Gastroesophageal sphincter (tissue), 3 donors: ENCODE measurements around the gene CCR8.

Experiments used
- EP300 ChIP-seq: sonication (generic); formaldehyde crosslinking; IDR thresholded peaks from one replicate; pipeline ENCODE4 v1.6.1; 2017; ENCODE audit warnings: antibody characterized with exemption, mild to moderate bottlenecking
- POLR2A ChIP-seq, 2 donors: fragments of 450-650 bp; IDR thresholded peaks; one replicate each; pipeline ENCODE4 v1.6.1; 2017; ENCODE audit warnings: antibody characterized with exemption in 2 of 2, mild to moderate bottlenecking in 2 of 2, moderate library complexity in 1 of 2
- POLR2AphosphoS5 ChIP-seq: sonication (generic); formaldehyde crosslinking; IDR thresholded peaks from one replicate; pipeline ENCODE4 v1.6.1; 2017; ENCODE audit warnings: antibody characterized with exemption
- TF ChIP-seq, protein P1 (sequence below), 4 experiments: fragments of 200-600 bp in 2 of 4; fragments of 450-650 bp in 2 of 4; sonication (generic) in 1 of 4; IDR thresholded peaks; one replicate each; pipeline ENCODE4 v1.5.1; 2017 to 2019; ENCODE audit warnings: antibody characterized with exemption in 4 of 4, mild to moderate bottlenecking in 2 of 4, moderate library complexity in 2 of 4

DNA sequence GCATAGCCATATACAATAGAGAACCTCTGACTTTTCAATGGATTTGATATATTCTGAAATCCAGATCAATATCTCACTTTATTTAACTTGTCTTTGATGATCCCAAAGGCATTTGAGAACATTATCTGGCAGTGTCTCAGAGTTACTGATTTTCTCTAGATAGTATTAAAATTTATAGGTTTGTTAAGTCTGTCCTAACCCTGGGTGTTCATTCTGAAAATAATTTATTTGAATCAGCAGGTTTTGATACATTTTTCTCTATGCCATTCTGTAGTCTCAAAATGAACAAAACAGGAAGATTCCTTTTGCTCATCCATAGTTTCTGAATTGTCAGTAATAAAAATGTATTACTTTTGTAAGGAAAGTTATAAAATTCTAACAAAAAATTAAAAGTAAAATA lies 14.3 kb downstream of the CCR8 start:
- TF ChIP-seq, protein P1, sequence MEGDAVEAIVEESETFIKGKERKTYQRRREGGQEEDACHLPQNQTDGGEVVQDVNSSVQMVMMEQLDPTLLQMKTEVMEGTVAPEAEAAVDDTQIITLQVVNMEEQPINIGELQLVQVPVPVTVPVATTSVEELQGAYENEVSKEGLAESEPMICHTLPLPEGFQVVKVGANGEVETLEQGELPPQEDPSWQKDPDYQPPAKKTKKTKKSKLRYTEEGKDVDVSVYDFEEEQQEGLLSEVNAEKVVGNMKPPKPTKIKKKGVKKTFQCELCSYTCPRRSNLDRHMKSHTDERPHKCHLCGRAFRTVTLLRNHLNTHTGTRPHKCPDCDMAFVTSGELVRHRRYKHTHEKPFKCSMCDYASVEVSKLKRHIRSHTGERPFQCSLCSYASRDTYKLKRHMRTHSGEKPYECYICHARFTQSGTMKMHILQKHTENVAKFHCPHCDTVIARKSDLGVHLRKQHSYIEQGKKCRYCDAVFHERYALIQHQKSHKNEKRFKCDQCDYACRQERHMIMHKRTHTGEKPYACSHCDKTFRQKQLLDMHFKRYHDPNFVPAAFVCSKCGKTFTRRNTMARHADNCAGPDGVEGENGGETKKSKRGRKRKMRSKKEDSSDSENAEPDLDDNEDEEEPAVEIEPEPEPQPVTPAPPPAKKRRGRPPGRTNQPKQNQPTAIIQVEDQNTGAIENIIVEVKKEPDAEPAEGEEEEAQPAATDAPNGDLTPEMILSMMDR (IDR thresholded peaks at IDR 0.05): no peak
- TF ChIP-seq POLR2A (IDR thresholded peaks at IDR 0.05): no peak
- TF ChIP-seq POLR2AphosphoS5: no peak
- no peak for TF ChIP-seq EP300
